ENCODE data around the gene LGI4.
A peak's percentile ranks its signal among the peaks of the same experiment; 100 is the strongest.

The LGI4 gene

DNA sequence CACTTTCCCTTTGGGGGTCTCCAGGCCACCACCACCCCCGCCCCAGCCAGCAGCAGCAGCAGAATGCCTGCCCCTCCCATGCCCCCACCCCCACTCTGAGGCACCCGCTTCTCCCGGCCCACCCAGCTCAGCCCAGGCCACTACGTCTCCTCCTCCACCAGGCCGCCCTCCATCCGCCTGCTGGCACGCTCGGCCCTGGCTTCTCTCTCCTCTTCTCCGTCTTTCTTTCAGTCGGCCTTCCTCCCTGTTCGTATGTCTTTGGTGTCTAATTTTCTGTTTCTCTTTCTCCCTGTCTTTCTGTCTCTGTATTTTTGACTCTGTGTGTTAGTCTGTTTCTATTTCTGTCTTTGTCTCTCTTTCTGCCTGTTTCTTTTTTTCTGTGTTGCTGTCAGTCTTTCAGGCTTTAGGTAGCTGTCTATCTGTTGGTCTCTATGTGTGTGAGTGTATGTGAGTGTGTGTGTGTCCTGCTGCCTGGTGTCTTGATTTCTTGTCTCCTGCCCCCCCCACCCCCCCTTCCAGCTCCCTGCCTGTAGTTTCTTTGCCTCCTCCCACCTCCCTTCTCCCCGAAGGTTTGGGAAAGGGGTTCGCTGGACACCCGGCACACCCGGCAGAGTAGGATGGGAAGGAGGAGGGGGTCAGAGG, at the start of gene LGI4:
Gene LGI4 (minus strand): TSS at position 459 of the 642 bp plus-strand sequence. CDS start 379 bp downstream, at position 80.
- no peak for DNase-seq

- no peak for DNase-seq
Observed at GRCh38 chr19:35184267-35184666, 49.4 kb upstream of the LGI4 start.

- DNase-seq: no peak
Observed at GRCh38 chr19:35181387-35181786, 46.5 kb upstream of the LGI4 start.

DNA sequence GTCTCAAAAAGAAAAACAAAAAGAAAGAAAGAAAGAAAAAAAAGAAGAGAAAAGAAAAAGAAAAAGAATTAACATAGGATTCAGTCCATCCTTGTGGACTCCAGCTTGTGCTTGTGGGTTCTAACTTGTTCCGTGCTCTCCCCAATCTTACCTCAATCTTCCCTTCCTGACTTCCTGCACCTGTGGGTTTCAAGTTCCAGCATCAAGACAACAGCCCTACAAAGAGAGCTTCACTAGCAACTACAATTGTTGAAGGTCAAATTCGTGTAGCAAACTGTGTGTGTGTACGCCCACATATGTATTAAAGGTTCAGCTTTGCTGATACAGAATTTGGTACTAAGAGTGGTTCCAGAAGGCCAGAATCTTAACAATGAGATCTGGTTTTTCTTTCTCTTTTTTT, 45.0 kb upstream of the LGI4 start:
- no peak for DNase-seq

- DNase-seq: no peak
Observed at GRCh38 chr19:35178701-35179100, 43.8 kb upstream of the LGI4 start.

GRCh38 chr19:35177377-35178274, 42.8 kb upstream of the LGI4 start:
- no peak for DNase-seq

- DNase-seq: no peak
Observed at GRCh38 chr19:35176181-35176570, 41.3 kb upstream of the LGI4 start.

DNA sequence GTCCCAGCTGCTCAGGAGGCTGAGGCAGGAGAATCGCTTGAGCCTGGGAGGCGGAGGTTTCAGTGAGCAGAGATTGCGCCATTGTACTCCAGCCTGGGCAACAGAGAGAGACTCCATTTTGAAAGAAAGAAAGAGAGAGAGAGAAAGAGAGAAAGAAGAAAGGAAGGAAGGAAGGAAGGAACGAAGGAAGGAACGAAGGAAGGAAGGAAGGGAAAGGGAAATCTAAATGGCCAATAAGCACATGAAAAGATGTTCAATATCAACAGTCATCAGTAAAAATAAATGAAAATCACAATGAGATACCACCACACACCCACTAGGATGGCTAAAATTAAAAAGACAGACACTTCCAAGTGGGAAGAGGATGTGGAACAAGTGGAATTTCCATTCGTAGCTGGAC, 39.4 kb upstream of the LGI4 start:
- no peak for DNase-seq

DNA sequence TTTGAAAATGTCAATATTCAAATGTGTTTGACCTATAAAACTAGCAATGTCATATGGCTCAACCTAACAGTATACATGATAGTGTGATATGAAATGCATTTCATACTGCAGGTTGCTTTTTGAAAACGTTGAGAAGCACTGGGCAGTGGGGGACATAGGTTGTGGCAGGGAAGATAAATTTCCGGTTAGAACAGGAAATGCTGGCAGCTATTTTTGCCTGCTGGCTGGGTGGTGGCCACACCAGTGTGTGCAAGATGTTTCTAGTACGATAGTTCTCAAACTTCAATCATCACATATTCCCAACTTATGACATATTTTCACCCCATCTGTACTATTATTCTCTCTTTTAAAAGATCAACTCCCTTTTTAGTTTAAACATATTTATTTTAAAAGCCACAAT, 36.9 kb upstream of the LGI4 start:
- no peak for DNase-seq

- no peak for DNase-seq
Observed at GRCh38 chr19:35170359-35171061, 35.7 kb upstream of the LGI4 start.

- no peak for DNase-seq
Observed at GRCh38 chr19:35169221-35169995, 34.5 kb upstream of the LGI4 start.

GRCh38 chr19:35168196-35168595, 33.3 kb upstream of the LGI4 start:
- no peak for DNase-seq

DNA sequence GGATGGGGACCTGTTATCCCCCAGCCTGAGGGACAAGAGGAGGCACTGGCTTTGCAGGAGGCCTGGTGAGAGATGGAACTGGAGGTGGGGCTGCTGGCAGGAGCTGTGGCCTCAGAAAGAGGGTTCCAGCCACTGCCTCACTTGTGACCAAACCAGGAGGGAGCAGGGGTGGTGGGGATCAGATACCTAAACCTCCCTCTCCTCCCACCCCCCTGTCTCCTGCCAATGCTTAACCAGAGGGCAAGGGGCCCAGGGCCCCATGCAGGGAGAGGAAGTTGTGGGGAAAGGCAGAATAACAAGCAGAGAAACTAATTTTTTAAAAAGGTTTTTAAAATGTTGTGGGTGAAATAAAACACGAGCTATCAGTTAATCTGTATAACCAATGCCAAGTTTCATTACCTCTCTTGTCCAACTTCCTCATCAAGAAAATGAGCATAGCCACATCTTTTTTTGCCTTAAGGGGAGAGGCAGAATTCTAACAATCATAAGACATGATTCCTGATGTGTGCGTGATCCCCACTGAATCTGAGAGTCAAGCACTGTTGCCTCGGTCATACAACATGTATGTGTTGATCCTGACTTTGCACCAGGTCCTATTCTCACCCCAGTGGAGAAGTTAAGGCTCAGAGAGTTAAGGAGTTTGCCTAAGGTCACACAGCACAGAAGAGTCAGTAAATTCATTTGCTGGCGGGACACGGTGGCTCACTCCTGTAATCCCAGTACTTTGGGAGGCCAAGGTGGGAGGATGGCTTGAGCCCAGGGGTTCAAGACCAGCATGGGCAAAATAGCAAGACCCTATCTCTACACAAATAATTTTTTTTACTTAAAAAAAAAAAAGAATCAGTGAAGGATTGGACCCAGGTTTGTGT, 32.6 kb upstream of the LGI4 start:
- DNase-seq: peak; percentile 17

- no peak for DNase-seq
Observed at GRCh38 chr19:35166100-35167063, 31.5 kb upstream of the LGI4 start.

DNA sequence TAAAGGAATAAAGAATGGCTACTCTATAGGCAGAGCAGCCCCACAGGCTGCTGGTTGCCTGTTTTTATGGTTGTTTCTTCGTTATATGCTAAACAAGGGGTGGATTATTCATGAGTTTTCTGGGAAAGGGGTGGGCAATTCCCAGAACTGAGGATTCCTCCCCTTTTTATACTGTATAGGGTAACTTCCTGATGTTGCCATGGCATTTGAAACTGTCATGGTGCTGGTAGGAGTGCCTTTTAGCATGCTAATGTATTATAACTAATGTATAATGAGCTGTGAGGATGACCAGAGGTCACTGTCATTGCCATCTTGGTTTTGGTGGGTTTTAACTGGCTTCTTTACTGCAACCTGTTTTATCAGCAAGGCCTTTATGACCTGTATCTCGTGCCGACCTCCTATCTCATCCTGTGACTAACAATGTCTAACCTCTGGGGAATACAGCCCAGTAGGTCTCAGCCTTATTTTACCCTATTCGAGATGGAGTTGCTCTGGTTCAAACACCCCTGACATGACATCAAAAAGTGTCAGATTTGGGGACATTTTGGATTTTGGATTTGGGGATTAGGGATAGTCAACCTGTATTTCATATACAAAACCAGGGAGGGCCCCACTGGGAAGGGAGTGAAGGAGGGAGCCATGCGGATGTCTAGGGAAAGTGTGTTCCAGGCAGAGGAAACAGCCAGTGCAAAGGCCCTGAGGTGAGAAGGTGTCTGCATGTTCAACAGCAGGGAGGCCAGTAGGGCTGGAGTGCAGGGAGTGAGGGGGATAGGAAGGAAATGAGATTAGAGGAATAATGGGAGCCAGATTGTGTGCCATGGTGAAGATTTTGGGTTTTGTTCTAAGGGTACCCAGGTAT, 30.6 kb upstream of the LGI4 start:
- no peak for DNase-seq

GRCh38 chr19:35164418-35164817, 29.6 kb upstream of the LGI4 start:
- no peak for DNase-seq

DNA sequence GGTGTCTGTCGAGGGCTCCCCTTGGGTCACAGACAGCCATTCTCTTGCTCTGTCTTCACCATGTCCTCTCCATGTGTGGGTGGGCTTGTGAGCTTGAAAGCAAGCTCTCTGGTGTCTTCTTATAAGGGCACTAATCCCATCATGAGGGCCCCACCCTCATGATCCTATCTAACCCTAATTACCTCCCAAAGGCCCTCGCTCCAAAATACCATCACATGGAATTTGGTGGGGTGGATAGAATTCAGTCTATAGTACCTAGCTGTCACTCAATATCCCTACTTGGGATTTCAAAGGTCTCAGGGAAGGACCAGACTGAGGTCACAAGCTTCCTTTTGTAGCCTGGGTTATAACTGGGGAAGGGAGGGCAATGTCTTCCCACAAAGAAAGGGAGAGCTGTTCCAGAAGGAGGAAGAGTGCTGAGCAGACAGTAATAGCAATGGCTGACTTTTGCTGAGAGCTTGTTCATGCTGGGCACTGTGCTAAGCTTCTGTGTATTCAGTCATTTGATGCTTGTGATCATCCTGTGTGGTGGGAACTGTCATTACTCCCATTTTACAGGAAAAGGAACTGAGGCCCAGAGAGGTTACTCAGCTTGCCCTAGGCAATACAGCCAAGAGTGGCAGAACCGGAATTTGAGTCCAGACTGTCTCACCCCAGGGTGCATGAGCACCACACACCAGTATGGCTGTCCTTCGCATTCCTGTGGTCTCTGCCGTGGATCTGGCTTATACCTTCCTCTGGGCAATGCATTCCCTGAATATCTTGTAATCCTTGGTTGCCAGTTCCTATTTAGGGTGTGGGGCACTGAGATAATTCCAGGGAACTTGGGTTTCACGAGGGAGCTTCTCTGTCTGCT, 27.8 kb upstream of the LGI4 start:
- no peak for DNase-seq

GRCh38 chr19:35161434-35161743, 26.5 kb upstream of the LGI4 start:
- DNase-seq: no peak
